ENCODE results near the gene LENG9.
"Not testable (repeated sequence)": the region's sequence is repeated elsewhere in the genome, so short reads cannot be mapped to it uniquely, and the experiment has no call there.

LENG9 gene

DNA sequence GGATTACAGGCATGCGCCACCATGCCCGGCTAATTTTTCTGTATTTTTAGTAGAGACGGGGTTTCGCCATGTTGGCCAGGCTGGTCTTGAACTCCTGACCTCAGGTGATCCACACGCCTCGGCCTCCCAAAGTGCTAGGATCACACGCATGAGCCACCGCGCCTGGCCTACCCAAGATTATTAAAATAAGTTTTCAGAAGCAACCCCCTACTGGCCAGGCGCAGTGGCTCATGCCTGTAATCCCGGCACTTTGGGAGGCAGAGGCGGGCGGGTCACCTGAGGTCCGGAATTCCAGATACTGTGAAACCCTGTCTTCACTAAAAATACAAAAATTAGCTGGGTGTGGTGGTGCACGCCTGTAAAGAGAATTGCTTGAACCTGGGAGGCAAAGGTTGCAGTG lies 17.2 kb downstream of the LENG9 start:
- TF ChIP-seq, protein P1, sequence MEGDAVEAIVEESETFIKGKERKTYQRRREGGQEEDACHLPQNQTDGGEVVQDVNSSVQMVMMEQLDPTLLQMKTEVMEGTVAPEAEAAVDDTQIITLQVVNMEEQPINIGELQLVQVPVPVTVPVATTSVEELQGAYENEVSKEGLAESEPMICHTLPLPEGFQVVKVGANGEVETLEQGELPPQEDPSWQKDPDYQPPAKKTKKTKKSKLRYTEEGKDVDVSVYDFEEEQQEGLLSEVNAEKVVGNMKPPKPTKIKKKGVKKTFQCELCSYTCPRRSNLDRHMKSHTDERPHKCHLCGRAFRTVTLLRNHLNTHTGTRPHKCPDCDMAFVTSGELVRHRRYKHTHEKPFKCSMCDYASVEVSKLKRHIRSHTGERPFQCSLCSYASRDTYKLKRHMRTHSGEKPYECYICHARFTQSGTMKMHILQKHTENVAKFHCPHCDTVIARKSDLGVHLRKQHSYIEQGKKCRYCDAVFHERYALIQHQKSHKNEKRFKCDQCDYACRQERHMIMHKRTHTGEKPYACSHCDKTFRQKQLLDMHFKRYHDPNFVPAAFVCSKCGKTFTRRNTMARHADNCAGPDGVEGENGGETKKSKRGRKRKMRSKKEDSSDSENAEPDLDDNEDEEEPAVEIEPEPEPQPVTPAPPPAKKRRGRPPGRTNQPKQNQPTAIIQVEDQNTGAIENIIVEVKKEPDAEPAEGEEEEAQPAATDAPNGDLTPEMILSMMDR (IDR thresholded peaks at IDR 0.05; ENCODE audit: low read depth, low read length, missing control alignments) = peak; percentile 21
- H3K27me3 ChIP-seq (replicated peaks); H3K27ac ChIP-seq; DNase-seq; in situ Hi-C loops (cut with HindIII; ENCODE audit: low pct_ligation_motif_present, low sequenced_read_pairs); H3K4me3 ChIP-seq (ENCODE audit: low read depth, low read length): not testable (repeated sequence)
- H3K36me3 ChIP-seq (replicated peaks) = peaks cover 16% of the 10 kb centered on the region

DNA sequence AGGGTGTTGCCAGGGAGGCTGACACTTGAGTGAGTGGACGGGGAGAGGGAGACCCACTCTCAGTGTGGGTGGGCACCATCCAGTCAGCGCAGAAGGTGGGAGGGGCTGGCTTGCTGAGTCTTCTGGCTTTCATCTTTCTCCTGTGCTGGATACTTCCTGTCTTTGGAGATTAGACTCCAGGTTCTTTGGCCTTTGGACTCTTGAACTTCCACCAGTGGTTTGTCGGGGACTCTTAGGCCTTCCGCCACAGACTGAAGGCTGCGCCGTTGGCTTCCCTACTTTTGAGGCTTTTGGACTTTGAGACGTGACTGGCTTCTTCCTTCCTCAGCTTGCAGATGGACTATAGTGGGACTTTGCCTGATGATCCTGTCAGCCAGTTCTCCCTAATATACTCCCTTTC lies 18.8 kb downstream of the LENG9 start:
- TF ChIP-seq, protein P1 (IDR thresholded peaks at IDR 0.05; ENCODE audit: low read depth, low read length, missing control alignments) = no peak
- H3K27me3 ChIP-seq (replicated peaks) = no peaks in the 10 kb centered on the region
- H3K27ac ChIP-seq = no peak overlapping the region
- no peak overlapping the region for H3K4me3 ChIP-seq (ENCODE audit: low read depth, low read length)
- in situ Hi-C loops (cut with HindIII; ENCODE audit: low pct_ligation_motif_present, low sequenced_read_pairs) = no loop called here
- H3K36me3 ChIP-seq (replicated peaks) = peaks cover 11% of the 10 kb centered on the region
- DNase-seq = no peak

DNA sequence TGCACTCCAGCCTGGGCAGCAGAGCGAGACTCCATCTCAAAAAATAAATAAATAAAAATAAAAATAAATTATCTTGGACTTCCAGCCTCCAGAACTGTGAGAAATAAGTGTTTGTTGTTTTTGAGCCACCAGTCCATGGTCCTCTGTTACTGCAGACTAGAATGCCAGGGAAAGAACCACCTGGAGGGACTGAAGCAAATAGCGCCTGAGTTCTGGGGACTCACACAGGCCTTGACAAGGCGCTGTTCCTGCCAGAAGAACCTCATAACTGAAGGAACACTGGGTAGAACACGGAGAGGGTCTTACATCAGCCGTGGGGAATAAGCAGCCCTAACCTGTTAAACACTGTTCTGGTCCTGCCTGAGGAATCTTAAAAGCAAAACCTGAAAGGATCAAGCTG lies 22.9 kb downstream of the LENG9 start:
- in situ Hi-C loops (cut with HindIII; ENCODE audit: low pct_ligation_motif_present, low sequenced_read_pairs) = no loop called here
- no peak for DNase-seq
- H3K27ac ChIP-seq = no peak overlapping the region
- TF ChIP-seq, protein P1 (IDR thresholded peaks at IDR 0.05; ENCODE audit: low read depth, low read length, missing control alignments) = no peak
- H3K36me3 ChIP-seq (replicated peaks) = peaks cover 13% of the 10 kb centered on the region
- H3K4me3 ChIP-seq (ENCODE audit: low read depth, low read length) = no peak overlapping the region
- H3K27me3 ChIP-seq (replicated peaks) = no peaks in the 10 kb centered on the region

DNA sequence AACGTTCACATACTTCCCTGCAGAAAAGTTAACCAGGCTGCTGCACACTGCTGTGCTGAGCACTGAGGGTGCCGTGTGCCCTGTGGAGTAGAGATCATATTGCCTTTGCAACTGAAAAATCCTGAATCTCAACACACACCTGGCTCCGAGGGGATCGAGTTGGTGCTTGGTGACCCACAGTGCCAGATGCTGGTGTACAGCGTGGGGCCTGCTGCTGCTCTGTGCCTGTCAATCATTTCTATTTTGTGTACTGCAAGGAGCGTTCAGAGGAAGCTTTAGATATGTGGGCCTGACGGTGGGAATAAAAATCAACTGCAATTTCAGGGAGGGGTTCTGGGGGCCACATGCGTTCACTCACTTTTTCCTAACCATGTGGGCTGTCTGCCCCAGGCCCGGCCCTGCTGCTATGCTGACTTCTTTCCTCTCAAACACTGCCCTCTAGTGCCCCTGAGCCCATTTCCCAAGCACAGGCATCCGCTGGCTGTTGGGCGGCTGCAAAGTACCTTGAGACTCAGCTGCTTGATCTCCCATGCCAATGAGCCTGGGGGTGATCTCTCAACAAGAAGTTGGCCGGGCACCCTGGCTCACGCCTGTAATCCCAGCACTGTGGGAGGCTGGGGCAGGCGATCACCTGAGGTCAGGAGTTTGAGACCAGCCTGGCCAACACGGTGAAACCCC lies 24.3 kb downstream of the LENG9 start:
- peak; percentile 52 for DNase-seq
- H3K27ac ChIP-seq = no peak overlapping the region
- peaks cover 5% of the 10 kb centered on the region for H3K36me3 ChIP-seq (replicated peaks)
- in situ Hi-C loops (cut with HindIII; ENCODE audit: low pct_ligation_motif_present, low sequenced_read_pairs) = no loop called here
- TF ChIP-seq, protein P1 (IDR thresholded peaks at IDR 0.05; ENCODE audit: low read depth, low read length, missing control alignments) = peak; percentile 75
- no peaks in the 10 kb centered on the region for H3K27me3 ChIP-seq (replicated peaks)
- H3K4me3 ChIP-seq (ENCODE audit: low read depth, low read length) = no peak overlapping the region

DNA sequence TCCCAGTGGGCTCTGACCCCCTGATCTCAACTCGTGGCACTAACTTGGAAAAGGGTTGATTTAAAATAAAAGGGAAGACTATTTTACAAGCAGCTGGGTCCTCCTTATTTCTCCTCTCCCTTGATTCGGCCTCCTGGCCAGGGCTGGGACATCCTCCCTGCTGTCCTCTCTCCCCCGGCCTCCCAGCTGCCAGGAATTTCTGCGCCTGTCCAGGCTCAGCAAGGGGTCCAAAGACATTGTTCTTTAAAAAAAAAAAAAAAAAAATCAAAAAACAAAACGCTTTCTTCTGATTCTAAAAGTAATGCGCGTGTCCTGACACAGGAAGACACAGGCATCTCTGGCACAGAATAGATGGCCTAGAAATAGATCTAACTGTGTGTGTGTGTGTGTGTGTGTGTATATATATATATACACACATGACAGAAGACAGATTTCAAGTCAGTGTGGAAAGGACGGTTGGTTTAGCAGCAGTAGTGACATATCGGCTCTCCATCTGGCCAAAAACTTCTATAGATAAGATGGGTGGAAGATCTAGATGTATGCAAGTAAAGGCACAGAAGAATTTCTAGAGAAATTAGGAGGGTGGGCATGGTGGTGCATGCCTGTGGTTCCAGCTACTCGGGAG lies 26.8 kb downstream of the LENG9 start:
- TF ChIP-seq, protein P1 (IDR thresholded peaks at IDR 0.05; ENCODE audit: low read depth, low read length, missing control alignments) = no peak
- H3K36me3 ChIP-seq (replicated peaks) = peaks cover 3% of the 10 kb centered on the region
- H3K27me3 ChIP-seq (replicated peaks) = no peaks in the 10 kb centered on the region
- no peak overlapping the region for H3K27ac ChIP-seq
- no peak for DNase-seq
- in situ Hi-C loops (cut with HindIII; ENCODE audit: low pct_ligation_motif_present, low sequenced_read_pairs) = no loop called here
- H3K4me3 ChIP-seq (ENCODE audit: low read depth, low read length) = no peak overlapping the region

Measured in brain microvascular endothelial cell (primary cell).